Measurements from ENCODE around the gene NSD2.

Gene NSD2

GRCh38 chr4:1985780-1986577 lies 114.8 kb downstream of the NSD2 start:
- H3K9me3 Mint-ChIP-seq = no peaks in the 10 kb centered on the region
- peaks cover 57% of the 10 kb centered on the region for H3K36me3 Mint-ChIP-seq (ENCODE audit: insufficient read depth)
- no peak overlapping the region for H3K27ac Mint-ChIP-seq (ENCODE audit: low read depth)
- no peaks in the 10 kb centered on the region for H3K27me3 Mint-ChIP-seq
- H3K4me1 Mint-ChIP-seq = no peaks in the 10 kb centered on the region
- no peak overlapping the region for H3K4me3 Mint-ChIP-seq
- DNase-seq (ENCODE audit: low spot score in 2 of 2) = no peak
- no peak for ATAC-seq (replicated peaks; ENCODE audit: extremely low read depth, poor library complexity, severe bottlenecking)

GRCh38 chr4:1986578-1987210 lies 115.5 kb downstream of the NSD2 start:
- Mint-ChIP-seq H3K9me3 (no peaks in the 10 kb centered on the region), H3K4me3 (no peak overlapping the region), H3K4me1 (no peaks in the 10 kb centered on the region), H3K27ac (ENCODE audit: low read depth) (no peak overlapping the region), H3K36me3 (ENCODE audit: insufficient read depth) (peaks cover 54% of the 10 kb centered on the region), H3K27me3 (no peaks in the 10 kb centered on the region)
- no peak for ATAC-seq (replicated peaks; ENCODE audit: extremely low read depth, poor library complexity, severe bottlenecking)
- no peak for DNase-seq (ENCODE audit: low spot score in 2 of 2)

- Mint-ChIP-seq H3K27me3 (no peaks in the 10 kb centered on the region), H3K36me3 (ENCODE audit: insufficient read depth) (peaks cover 51% of the 10 kb centered on the region), H3K27ac (ENCODE audit: low read depth) (no peak overlapping the region), H3K4me1 (no peaks in the 10 kb centered on the region), H3K4me3 (no peak overlapping the region), H3K9me3 (no peaks in the 10 kb centered on the region)
- ATAC-seq (replicated peaks; ENCODE audit: extremely low read depth, poor library complexity, severe bottlenecking) = no peak
- no peak for DNase-seq (ENCODE audit: low spot score in 2 of 2)
Measured at GRCh38 chr4:1987296-1987695, 116.1 kb downstream of the NSD2 start.

- no peak for ATAC-seq (replicated peaks; ENCODE audit: extremely low read depth, poor library complexity, severe bottlenecking)
- no peaks in the 10 kb centered on the region for H3K9me3 Mint-ChIP-seq
- H3K27ac Mint-ChIP-seq (ENCODE audit: low read depth) = no peak overlapping the region
- peaks cover 49% of the 10 kb centered on the region for H3K36me3 Mint-ChIP-seq (ENCODE audit: insufficient read depth)
- no peaks in the 10 kb centered on the region for H3K4me1 Mint-ChIP-seq
- H3K27me3 Mint-ChIP-seq = no peaks in the 10 kb centered on the region
- H3K4me3 Mint-ChIP-seq = no peak overlapping the region
- DNase-seq (ENCODE audit: low spot score in 2 of 2) = no peak
Measured at GRCh38 chr4:1987721-1988326, 116.6 kb downstream of the NSD2 start.

GRCh38 chr4:1988327-1988724 lies 117.1 kb downstream of the NSD2 start:
- Mint-ChIP-seq H3K4me1 (no peaks in the 10 kb centered on the region), H3K4me3 (no peak overlapping the region), H3K9me3 (no peaks in the 10 kb centered on the region), H3K36me3 (ENCODE audit: insufficient read depth) (peaks cover 49% of the 10 kb centered on the region), H3K27ac (ENCODE audit: low read depth) (no peak overlapping the region), H3K27me3 (no peaks in the 10 kb centered on the region)
- ATAC-seq (replicated peaks; ENCODE audit: extremely low read depth, poor library complexity, severe bottlenecking) = no peak
- DNase-seq (ENCODE audit: low spot score in 2 of 2) = no peak

GRCh38 chr4:1989533-1990347 lies 118.5 kb downstream of the NSD2 start:
- Mint-ChIP-seq H3K4me3 (no peak overlapping the region), H3K9me3 (no peaks in the 10 kb centered on the region), H3K27me3 (no peaks in the 10 kb centered on the region), H3K27ac (ENCODE audit: low read depth) (no peak overlapping the region), H3K4me1 (no peaks in the 10 kb centered on the region), H3K36me3 (ENCODE audit: insufficient read depth) (peaks cover 39% of the 10 kb centered on the region)
- no peak for ATAC-seq (replicated peaks; ENCODE audit: extremely low read depth, poor library complexity, severe bottlenecking)
- no peak for DNase-seq (ENCODE audit: low spot score in 2 of 2)

- Mint-ChIP-seq H3K4me1 (no peaks in the 10 kb centered on the region), H3K36me3 (ENCODE audit: insufficient read depth) (peaks cover 35% of the 10 kb centered on the region), H3K27me3 (no peaks in the 10 kb centered on the region), H3K27ac (ENCODE audit: low read depth) (no peak overlapping the region), H3K9me3 (no peaks in the 10 kb centered on the region), H3K4me3 (no peak overlapping the region)
- no peak for DNase-seq (ENCODE audit: low spot score in 2 of 2)
- no peak for ATAC-seq (replicated peaks; ENCODE audit: extremely low read depth, poor library complexity, severe bottlenecking)
Measured at GRCh38 chr4:1990348-1990645, 119.1 kb downstream of the NSD2 start.

- Mint-ChIP-seq H3K9me3 (no peaks in the 10 kb centered on the region), H3K4me3 (no peak overlapping the region), H3K4me1 (peaks cover 1% of the 10 kb centered on the region), H3K27me3 (no peaks in the 10 kb centered on the region), H3K36me3 (ENCODE audit: insufficient read depth) (peaks cover 32% of the 10 kb centered on the region), H3K27ac (ENCODE audit: low read depth) (no peak overlapping the region)
- DNase-seq (ENCODE audit: low spot score in 2 of 2) (no peak), ATAC-seq (replicated peaks; ENCODE audit: extremely low read depth, poor library complexity, severe bottlenecking) (no peak)
Measured at GRCh38 chr4:1990676-1991075, 119.5 kb downstream of the NSD2 start.

- ATAC-seq (replicated peaks; ENCODE audit: extremely low read depth, poor library complexity, severe bottlenecking) (no peak), DNase-seq (ENCODE audit: low spot score in 2 of 2) (no peak)
- Mint-ChIP-seq H3K4me1 (peaks cover 5% of the 10 kb centered on the region), H3K27me3 (no peaks in the 10 kb centered on the region), H3K9me3 (no peaks in the 10 kb centered on the region), H3K4me3 (no peak overlapping the region), H3K27ac (ENCODE audit: low read depth) (no peak overlapping the region), H3K36me3 (ENCODE audit: insufficient read depth) (peaks cover 30% of the 10 kb centered on the region)
Measured at GRCh38 chr4:1991087-1991486, 119.9 kb downstream of the NSD2 start.

GRCh38 chr4:1991596-1992434 lies 120.6 kb downstream of the NSD2 start:
- Mint-ChIP-seq H3K9me3 (no peaks in the 10 kb centered on the region), H3K36me3 (ENCODE audit: insufficient read depth) (peaks cover 28% of the 10 kb centered on the region), H3K4me1 (peaks cover 11% of the 10 kb centered on the region), H3K27me3 (no peaks in the 10 kb centered on the region), H3K27ac (ENCODE audit: low read depth) (no peak overlapping the region), H3K4me3 (no peak overlapping the region)
- no peak for ATAC-seq (replicated peaks; ENCODE audit: extremely low read depth, poor library complexity, severe bottlenecking)
- no peak for DNase-seq (ENCODE audit: low spot score in 2 of 2)

- peaks cover 27% of the 10 kb centered on the region for H3K36me3 Mint-ChIP-seq (ENCODE audit: insufficient read depth)
- peak overlapping the region; percentile 41 for H3K27ac Mint-ChIP-seq (ENCODE audit: low read depth)
- peaks cover under 1% of the 10 kb centered on the region for H3K9me3 Mint-ChIP-seq
- no peak overlapping the region for H3K4me3 Mint-ChIP-seq
- no peak for ATAC-seq (replicated peaks; ENCODE audit: extremely low read depth, poor library complexity, severe bottlenecking)
- no peaks in the 10 kb centered on the region for H3K27me3 Mint-ChIP-seq
- peaks cover 11% of the 10 kb centered on the region for H3K4me1 Mint-ChIP-seq
- DNase-seq (ENCODE audit: low spot score in 2 of 2) = no peak
Measured at GRCh38 chr4:1992468-1993168, 121.4 kb downstream of the NSD2 start.
